ENCODE results near the gene ZNF592.
"Not testable (repeated sequence)": the region's sequence is repeated elsewhere in the genome, so short reads cannot be mapped to it uniquely, and the experiment has no call there.

DNA sequence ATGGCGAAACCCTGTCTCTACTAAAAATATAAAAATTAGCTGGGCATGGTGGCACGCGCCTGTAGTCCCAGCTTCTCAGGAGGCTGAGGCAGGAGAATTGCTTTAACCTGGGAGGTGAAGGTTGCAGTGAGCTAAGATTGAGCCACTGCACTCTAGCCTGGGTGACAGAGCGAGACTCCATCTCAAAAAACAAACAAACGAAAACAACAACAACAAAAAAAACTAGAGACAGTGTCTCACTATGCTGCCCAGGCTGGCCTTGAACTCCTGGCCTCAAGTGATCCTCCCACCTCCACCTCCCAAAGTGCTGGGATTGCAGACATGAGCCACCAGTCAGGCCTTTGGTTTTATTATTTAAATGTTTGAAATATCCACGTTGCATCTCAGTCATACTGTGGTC, 3.3 kb downstream of the ZNF592 start:
- TF ChIP-seq CREB5 (CRISPR knock-in tag; IDR thresholded peaks at IDR 0.05; ENCODE audit: low read depth); ZFP3 (CRISPR knock-in tag; IDR thresholded peaks at IDR 0.05): not testable (repeated sequence)
